GM12872 (cell line): ENCODE measurements around the gene EPG5.

Source experiments
- TF ChIP-seq, protein P1 (sequence below): IDR thresholded peaks from 3 replicates; pipeline ENCODE4 v1.5.1; 2011; ENCODE audit warnings: low read depth, mild to moderate bottlenecking, low read length, moderate library complexity; ENCODE audit not compliant: insufficient read depth

Gene EPG5, protein sequence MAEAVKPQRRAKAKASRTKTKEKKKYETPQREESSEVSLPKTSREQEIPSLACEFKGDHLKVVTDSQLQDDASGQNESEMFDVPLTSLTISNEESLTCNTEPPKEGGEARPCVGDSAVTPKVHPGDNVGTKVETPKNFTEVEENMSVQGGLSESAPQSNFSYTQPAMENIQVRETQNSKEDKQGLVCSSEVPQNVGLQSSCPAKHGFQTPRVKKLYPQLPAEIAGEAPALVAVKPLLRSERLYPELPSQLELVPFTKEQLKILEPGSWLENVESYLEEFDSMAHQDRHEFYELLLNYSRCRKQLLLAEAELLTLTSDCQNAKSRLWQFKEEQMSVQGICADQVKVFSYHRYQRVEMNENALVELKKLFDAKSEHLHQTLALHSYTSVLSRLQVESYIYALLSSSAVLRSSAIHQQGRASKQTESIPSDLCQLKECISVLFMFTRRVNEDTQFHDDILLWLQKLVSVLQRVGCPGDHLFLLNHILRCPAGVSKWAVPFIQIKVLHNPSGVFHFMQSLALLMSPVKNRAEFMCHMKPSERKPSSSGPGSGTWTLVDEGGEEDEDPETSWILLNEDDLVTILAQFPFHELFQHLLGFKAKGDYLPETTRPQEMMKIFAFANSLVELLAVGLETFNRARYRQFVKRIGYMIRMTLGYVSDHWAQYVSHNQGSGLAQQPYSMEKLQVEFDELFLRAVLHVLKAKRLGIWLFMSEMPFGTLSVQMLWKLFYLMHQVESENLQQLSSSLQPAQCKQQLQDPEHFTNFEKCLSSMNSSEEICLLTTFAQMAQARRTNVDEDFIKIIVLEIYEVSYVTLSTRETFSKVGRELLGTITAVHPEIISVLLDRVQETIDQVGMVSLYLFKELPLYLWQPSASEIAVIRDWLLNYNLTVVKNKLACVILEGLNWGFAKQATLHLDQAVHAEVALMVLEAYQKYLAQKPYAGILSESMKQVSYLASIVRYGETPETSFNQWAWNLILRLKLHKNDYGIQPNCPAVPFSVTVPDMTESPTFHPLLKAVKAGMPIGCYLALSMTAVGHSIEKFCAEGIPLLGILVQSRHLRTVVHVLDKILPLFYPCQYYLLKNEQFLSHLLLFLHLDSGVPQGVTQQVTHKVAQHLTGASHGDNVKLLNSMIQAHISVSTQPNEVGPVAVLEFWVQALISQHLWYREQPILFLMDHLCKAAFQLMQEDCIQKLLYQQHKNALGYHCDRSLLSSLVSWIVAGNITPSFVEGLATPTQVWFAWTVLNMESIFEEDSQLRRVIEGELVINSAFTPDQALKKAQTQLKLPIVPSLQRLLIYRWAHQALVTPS (N-terminal part only)

DNA sequence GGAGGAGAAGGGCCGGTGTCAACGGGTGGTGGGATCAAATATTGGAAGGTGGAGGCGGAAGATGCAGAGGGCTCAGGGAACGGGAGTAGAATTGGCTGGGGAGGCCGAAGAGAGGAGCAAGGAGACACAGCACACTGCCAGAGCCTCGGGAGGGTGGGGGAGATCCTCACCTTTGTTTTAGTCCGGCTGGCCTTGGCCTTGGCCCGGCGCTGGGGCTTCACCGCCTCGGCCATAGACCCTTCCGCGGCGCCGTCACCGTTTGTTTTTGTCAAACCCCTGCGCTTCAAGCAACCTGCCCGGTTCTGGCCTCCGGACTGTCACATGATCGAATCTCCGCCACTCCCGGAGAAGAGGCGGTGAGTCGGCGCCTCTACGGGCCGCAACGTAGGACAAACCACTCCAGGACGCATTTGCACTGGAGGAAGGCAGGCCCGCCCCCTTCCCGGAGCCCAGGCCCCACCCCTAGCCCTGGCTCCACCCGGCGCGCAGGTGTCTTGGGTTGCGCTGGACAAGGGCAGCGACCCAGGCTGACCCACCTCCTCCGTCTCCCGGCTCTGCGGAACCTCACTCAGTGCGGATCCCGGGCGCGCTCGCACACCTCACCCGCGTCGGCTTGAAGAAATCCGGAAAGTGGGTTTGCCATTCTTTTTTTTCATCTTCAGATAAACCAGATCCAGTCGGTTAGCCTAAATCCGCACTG is at the start of gene EPG5:
EPG5 (minus strand) TSS at position 323 of the 700 bp plus-strand sequence; CDS start at position 233, 90 bp downstream.
- TF ChIP-seq, protein P1, sequence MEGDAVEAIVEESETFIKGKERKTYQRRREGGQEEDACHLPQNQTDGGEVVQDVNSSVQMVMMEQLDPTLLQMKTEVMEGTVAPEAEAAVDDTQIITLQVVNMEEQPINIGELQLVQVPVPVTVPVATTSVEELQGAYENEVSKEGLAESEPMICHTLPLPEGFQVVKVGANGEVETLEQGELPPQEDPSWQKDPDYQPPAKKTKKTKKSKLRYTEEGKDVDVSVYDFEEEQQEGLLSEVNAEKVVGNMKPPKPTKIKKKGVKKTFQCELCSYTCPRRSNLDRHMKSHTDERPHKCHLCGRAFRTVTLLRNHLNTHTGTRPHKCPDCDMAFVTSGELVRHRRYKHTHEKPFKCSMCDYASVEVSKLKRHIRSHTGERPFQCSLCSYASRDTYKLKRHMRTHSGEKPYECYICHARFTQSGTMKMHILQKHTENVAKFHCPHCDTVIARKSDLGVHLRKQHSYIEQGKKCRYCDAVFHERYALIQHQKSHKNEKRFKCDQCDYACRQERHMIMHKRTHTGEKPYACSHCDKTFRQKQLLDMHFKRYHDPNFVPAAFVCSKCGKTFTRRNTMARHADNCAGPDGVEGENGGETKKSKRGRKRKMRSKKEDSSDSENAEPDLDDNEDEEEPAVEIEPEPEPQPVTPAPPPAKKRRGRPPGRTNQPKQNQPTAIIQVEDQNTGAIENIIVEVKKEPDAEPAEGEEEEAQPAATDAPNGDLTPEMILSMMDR = no peak

DNA sequence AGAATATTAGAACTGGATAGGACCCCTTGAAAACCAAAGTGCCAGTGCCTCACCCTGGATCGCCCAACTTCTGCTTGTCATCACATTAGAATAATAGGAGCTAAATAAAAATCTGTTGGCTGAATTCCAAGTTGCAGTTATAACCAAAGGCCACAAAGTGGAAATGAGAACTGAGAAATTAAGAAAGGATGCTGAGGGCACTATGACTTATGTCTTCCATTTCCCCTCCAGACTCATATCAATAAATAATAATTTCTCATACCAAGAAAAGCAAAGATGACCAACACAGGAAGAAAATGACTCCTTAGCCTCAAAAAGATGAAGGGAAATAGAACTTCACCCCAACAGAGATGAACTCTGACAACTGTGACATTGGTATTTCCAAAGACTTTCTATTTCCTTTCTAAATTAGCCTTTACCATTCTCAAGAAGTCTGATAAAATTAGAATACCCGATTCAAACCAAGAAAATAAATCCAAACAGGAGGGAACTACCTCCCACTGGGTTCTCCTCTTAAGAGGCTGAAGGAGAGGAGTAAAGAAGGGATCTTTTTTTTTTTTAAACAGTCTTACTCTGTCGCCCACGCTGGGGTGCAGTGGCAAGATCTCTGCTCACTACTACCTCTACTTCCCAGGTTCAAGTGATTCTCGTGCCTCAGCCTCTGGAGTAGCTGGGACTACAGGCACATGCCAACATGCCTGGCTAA is 46.5 kb upstream of the EPG5 start:
- TF ChIP-seq, protein P1 = no peak

DNA sequence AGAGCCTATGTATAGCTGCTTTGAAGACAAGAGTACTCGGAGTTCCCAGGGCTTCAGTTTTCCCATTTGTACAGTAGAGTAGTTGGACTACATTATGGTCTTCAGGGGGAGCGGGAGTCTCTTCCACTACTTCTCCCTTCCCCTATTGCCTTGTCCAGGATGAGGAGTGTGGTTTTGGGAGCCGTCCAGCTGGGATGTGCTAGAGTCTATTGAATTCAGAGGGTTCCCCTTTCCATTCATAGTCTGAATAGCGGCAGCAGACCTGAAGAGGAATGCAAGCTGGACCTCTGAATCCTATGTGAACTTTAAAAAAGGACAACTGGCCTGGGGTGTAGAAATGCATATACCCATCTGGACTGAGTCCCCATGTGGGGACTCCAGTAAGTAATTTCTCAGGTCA is 43.5 kb upstream of the EPG5 start:
- TF ChIP-seq, protein P1 = no peak

DNA sequence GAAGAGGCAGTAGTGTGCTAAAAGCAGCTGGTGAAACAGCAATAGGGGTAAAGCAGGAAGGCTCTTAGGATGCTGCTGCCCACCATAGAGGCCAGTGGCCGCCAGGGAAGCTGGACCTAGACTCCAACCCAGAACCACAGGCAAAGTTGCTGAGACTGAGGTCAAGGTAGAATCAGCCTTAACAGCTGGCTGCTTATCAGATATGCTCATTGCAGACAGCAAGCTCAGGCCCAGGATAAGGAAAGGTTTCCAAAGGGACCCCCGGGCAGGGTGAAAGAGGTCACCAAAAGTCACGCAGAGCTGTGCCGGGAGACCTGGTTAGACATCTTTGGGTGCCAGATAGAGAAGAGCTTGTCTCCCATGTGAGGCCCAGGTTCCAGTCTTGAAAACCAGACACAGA is 42.9 kb upstream of the EPG5 start:
- TF ChIP-seq, protein P1 = no peak

DNA sequence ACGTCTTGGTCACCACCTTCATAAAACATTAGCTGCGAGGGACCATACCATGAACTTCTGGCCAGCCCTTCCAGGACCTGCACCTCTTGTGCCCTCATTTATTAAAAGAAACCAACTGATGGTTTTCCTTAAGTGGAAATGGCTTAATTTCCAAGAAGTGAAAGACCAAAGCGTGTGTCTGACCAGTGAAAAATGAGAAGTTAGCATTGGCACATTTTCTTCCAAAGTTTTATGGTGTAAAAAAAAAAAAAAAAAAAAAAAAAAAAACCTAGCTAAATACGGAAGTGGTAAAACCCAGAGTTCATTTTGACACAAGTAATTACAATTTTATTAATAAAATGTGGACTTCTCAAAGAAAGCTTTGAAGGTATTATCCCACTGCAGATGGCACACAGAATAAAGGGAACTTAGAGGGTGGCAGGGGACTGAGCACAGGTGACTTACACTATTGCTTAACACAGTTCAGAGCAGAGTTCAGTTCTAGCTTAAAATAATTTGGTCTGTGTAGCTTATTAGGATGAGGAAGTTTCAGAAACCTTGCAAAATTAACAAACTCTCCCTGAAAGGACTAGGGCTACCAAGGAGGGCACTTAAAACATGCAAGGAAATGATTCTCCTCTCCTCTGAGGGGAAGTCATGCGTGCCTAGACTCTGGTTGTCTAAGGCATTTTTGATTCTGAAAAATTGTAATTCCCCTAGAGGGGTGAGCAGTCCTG is 42.2 kb upstream of the EPG5 start:
- TF ChIP-seq, protein P1 = no peak

DNA sequence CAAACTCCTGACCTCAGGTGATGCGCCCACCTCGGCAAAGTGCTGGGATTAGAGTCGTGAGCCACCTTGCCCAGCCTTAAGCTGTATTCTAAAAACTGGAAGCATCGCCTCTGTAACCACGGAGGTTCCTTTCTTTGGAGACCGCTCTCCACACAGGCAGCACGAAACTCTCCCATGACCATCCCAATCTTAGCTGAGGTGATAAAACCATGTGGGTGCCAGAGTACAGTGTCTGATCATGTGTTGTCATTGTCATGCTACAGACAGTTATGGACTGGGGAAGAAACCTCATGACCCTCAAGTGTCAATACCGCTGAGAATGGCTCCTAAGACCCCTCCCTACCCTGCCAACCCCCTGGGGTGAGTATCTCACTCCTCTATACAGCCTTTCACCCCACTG is 41.4 kb upstream of the EPG5 start:
- TF ChIP-seq, protein P1 = no peak
